ENCODE measurements around the gene HM13. TPM values are rescaled to one million over a fixed set of nuclear protein-coding genes. Genes with fewer than 3 reads are reported as not detected.
"Not testable (repeated sequence)": the region's sequence is repeated elsewhere in the genome, so short reads cannot be mapped to it uniquely, and the experiment has no call there.

HM13 gene
- polyA plus RNA-seq (2014; cell fraction: cytosol; rRNA removed): 103 TPM in 2 replicates
- 60.4 and 68.0 TPM in 2 replicates for polyA plus RNA-seq (2014; cell fraction: nucleus; rRNA removed)

DNA sequence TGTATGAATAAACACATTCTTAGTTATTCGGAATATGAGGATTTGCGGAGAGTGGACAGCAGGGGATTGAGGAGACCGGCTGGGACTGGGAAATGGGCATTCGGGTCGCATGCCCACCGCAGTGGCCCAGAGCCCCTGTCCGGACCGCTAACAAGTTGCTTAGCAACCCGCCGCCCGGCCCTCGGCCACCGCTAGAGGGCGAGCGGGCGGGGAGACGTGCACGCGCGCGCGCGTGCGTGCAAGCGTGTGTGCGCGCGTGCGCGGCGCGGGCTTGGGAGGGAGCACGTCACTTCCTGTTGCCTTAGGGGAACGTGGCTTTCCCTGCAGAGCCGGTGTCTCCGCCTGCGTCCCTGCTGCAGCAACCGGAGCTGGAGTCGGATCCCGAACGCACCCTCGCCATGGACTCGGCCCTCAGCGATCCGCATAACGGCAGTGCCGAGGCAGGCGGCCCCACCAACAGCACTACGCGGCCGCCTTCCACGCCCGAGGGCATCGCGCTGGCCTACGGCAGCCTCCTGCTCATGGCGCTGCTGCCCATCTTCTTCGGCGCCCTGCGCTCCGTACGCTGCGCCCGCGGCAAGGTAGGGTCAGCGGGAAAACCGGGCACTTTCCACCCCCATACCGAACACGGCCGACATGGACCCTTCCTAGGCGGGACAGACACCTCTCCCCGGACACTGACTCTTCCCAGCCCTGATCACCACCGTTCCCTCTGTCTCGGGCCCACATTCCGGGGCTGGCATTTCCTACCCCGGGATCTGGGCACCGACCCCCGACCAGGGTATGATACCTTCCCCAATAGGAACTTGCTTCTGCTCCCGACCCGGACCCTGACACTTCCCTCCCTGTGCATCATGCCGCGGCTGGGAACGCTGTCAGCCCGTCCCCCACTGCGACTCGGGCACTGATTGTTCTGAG is at the start of gene HM13:
Gene HM13, plus strand, starts transcription at position 289 of the 918 bp plus-strand sequence. Its CDS starts 110 bp downstream, at position 399.
- peak; percentile 95 for DNase-seq (ENCODE audit: low spot score)

DNA sequence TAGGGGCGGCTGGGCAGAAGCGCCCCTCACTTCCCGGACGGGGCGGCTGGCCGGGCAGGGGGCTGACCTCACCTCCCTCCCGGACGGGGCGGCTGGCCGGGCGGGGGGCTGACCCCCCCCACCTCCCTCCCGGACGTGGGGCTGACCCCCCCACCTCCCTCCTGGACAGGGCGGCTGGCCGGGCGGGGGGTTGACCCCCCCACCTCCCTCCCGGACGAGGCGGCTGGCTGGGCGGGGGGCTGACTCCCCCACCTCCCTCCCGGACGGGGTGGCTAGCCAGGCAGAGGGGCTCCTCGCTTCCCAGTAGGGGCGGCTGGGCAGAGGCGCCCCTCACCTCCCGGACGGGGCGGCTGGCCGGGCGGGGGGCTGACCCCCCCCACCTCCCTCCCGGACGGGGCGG is 43.3 kb upstream of the HM13 start:
- DNase-seq (ENCODE audit: low spot score): not testable (repeated sequence)

DNA sequence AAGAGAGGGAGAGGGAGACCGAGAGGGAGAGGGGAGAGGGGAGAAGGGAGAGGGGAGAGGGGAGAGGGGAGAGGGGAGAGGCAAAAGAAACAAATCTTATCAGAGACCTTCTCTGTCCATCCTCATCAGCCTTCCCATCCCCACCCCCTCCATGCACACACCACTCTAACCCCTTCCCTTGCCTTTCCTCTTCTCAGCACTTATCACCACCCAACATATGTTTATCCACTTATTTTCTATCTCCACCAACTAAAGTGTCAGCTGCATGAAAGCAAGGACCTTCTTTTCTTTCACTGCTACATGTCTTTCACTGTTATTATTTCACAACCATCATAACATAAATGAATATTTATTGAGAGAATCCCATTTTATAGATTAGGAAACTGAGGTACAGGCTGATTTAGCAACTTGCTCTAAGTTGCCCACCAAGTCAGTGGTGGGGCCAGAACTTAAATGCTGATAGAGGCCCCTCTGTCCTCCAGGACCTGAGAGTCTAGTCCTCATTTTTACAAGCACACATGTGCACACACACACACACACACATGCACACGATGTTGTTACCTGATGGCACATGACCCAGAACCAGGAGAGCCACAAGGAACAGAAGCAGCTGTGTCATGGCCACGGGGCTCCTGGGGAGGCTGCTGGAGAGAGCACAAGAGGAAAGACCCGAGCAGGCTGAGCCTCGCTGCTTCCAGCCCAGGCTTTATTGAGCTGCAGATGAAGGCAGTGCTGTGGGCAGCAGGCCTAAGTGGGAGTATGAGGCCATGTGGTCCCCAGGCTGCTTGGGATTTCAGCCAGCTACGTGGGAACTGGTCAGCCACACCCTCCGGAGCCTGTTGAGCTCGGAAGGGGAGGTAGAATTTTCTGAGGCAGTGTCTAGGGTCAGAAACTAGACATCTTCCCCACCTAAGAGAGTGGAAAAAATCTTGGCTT is 41.6 kb upstream of the HM13 start:
- DNase-seq (ENCODE audit: low spot score): no peak

DNA sequence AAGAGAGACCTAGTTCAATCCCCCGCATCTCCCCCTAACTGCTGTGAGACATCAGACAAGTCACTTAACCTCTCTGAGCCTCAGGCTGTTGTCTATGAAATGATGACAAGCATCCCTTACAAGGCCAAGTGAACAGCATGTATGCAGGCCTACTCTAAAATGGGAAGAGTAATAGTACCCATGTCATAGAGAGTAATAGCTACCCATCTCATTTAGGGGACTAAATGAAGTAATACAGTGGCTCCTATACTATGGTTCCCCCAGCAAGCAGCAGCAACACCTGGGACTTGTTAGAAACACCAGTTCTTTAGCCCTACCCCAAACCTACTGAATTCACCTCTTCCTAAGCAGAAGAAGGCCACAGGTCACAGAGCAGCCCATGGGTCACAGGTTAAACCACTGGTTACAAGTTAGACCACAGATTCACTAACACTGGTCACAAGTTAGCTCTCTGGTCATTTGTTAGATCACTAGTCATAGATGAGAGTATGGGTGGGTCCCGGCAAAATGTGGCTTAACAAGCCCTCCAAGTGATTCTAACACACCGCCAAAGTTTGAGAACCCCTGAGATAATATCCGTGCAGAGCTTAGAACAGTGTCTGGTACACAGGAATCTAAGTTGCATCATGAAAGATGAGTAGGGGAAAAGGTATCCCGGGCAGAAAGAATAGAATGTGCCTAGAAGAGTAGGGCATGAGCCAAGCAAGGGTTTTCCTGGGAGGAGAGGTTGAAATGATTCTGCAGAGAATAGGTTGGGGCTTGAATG is 40.7 kb upstream of the HM13 start:
- no peak for DNase-seq (ENCODE audit: low spot score)

DNA sequence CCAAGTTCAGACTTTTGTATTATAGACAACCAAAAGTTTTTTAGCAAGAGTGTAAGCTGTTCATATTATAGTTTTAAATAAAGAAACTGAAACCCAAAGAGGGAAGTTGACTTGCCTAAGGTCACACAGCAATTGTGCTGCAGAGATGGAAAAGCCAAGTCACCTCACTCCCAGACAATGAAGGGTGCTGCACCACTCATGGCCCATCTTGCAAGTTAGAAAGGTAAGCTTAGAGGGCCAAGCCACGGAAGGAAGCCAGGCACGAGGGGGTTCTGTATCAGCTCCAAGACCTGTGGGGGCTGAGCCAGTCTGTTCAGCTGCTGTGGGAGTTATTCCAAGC is 40.2 kb upstream of the HM13 start:
- DNase-seq (ENCODE audit: low spot score): no peak

DNA sequence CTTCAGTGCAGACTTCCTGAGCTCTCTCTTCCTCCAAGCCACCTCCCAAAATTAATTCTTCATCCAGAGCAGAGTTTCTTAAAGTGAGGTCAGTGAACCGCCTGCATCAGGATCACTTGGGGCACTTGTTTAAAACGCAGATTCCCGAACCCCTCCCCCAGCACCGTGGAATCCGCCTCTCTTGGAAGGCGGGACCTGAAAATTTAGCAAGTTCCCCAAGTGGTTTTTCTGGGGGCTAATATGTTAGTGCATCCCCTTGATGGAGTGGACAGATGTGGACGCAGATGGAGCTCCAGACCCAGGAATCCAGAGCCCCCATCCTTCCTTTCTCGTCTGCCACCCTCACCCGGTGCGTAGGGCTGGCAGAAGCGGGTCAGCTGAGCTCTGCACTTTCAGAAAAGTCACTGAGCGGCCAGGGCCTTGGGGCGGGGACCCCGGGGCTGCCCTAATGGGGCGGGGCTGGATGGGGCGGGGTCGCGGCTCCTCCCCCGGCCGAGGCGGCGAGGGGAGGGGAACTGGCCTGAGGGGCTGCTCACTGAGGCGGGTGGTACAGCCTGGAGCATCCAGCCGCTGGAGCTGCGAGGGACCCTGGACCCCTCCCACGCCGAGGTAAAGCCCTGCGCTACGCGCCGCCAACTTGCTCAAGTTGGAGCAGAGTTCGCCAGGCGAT is 39.3 kb upstream of the HM13 start, which contains the start of the genes DEFB124 and REM1:
Gene DEFB124, minus strand, starts transcription at position 370 of the 670 bp plus-strand sequence. CDS start 2,114 bp downstream, outside the sequence.
Gene REM1, plus strand, starts transcription at position 531 of the 670 bp plus-strand sequence. CDS start 1,158 bp downstream, outside the sequence.
- no peak for DNase-seq (ENCODE audit: low spot score)

GRCh38 chr20:31475472-31476293 is 38.6 kb upstream of the HM13 start:
- no peak for DNase-seq (ENCODE audit: low spot score)

- DNase-seq (ENCODE audit: low spot score): no peak
Measured at GRCh38 chr20:31476294-31476585, 38.0 kb upstream of the HM13 start.

DNA sequence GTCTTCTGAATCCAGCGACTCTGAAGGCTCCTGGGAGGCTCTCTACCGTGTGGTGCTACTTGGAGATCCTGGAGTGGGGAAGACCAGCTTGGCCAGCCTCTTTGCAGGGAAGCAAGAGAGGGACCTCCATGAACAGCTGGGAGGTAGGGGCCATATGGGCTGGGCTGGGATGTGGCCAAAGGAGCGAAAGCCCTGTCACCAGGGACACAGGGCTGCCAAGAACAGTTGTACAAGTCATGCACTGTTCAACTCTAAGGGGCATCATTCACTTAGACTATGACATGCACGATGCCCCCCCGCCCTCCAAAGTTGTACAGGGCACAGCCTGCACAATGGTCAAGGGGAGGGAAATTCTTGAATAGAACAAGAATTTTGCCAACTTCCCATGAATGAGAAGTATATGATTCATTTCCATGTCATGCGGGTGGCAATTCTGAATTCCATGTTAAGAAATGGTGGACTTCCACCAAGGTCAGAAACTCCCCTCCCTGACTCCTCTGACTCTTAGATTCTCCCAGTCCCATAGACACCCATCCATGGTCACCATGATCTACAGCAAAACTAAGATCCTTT is 37.5 kb upstream of the HM13 start:
- no peak for DNase-seq (ENCODE audit: low spot score)

GRCh38 chr20:31484001-31484400 is 30.2 kb upstream of the HM13 start:
- peak; percentile 37 for DNase-seq (ENCODE audit: low spot score)

DNA sequence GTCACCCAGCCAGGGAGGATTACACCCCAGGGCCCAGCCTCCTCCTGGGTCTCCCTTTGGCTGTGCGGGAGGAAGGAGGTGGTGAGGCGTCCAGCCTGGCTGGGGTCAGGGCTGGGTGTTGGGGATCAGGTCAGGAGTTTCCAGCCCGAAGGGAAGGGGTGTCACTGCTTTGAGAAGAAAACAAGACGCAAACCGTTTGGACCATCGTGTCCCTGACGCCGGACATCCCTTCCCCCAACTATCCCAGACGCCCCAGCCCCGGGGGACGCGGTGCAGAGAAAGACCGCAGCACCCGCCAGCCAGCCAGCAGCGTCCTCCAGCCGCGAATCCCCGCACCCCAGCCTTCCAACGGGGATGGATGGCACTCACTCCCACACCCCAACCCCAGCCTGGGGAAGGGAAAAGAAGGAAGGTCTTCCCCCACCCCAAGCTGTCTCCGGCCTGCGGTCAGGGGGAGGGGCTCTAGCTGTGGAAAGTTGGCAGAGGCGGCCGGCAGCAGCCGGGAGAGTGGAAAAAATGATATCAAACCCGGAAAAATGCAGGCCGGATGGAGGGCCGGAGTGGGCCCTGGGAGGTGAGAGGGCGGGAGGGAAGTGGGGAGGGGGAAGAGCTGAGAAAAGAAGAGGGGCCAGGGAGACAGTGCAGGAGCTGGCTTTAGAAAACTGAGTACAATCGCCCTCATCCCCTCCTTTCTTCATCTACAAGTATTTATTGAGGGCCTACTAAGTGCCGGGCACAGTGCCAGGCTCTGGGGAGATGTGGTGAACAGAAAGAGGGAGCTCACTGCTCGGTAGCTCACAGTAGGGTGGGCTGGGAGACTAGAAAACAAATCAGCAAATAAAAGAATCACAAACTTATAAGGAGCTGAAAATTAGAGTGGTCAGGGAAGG is 28.5 kb upstream of the HM13 start:
- no peak for DNase-seq (ENCODE audit: low spot score)

- DNase-seq (ENCODE audit: low spot score): no peak
Measured at GRCh38 chr20:31488115-31488514, 26.1 kb upstream of the HM13 start.

GRCh38 chr20:31489152-31489551 is 25.1 kb upstream of the HM13 start:
- DNase-seq (ENCODE audit: low spot score): no peak

- DNase-seq (ENCODE audit: low spot score): no peak
Measured at GRCh38 chr20:31490752-31491151, 23.5 kb upstream of the HM13 start.

DNA sequence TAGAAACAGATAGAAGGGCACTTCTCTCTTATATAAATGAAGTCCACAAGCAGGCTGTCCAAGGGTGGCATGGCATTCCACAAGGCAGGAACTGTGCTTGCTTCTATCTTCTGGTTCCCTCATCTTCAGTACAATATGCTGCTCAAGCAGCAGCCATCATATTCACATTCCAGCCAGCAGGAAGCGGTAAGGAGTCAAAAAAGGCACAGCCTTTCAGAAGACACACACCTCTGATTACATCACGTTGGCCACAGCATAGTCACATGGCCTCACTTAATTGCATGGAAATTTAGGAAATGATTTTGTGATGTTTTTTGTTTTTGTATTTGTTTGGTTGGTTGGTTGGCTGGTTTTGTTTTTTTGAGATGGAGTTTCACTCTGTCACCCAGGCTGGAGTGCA is 20.1 kb upstream of the HM13 start:
- no peak for DNase-seq (ENCODE audit: low spot score)

DNA sequence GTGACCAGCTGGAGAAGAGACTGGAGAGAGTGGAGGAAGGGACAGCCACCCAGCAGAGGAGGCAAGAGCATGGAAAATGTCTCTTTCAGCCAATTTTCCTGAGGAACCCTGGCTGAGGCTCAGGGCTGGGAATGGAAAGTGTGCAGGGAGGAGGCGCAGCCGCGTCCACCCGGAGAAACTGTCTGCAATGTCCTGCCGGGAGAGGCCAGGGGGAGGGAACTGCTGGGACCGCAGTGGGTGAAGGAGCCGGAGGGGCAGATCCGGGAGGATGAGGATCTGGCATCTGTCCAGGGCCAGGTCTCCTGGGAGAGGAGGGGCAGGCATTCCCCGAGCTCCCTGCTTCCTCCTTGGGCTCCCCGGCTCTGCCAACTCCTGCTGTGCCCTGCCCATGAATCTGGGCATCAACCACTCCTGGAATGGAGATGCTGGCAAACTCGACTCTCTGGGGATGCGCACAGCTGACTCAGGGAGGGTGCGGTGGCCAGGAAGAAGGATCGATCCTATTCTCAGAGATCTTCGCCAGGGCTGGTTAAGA is 17.4 kb upstream of the HM13 start:
- no peak for DNase-seq (ENCODE audit: low spot score)

- DNase-seq (ENCODE audit: low spot score): peak; percentile 69
Measured at GRCh38 chr20:31497838-31498540, 16.3 kb upstream of the HM13 start.

DNA sequence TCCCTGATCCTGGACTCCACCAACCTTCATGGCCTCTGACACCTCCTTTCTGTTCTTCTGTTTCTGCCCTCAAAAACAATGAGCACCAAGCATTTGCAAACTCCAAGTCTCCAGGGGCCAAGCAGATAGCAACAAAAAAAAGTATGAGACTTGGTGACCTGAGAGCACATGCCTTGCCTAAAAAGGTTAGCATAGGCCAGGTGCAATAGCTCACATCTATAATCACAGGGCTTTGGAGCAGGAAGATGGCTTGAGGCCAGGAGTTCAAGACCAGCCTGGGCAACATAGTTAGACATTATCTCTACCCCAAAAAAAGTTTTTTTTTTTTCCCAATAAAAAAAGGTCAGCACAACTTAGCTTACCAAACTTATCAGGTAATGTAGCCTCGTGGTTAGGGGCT is 13.7 kb upstream of the HM13 start:
- DNase-seq (ENCODE audit: low spot score): no peak
